HCT116 (cell line): ENCODE measurements around the gene C1orf174.

Experiments
- CEBPB ChIP-seq: IDR thresholded peaks from 2 replicates; pipeline ENCODE4 v1.6.1; 2012; ENCODE audit warnings: low read depth
- EZH2phosphoT487 ChIP-seq: fragments of 200-600 bp; IDR thresholded peaks from 2 replicates; pipeline ENCODE4 v1.6.1; 2018; ENCODE audit warnings: antibody characterized with exemption, borderline replicate concordance
- POLR2A ChIP-seq: IDR thresholded peaks from 2 replicates; pipeline ENCODE4 v1.7.0; 2011; ENCODE audit warnings: borderline replicate concordance; ENCODE audit not compliant: insufficient read depth, insufficient read length; ENCODE audit errors: extremely low read depth
- POLR2AphosphoS5 ChIP-seq: IDR thresholded peaks from 2 replicates; pipeline ENCODE4 v1.6.1; 2011; ENCODE audit warnings: mild to moderate bottlenecking, low read depth, low read length, moderate library complexity
- REST ChIP-seq: IDR thresholded peaks from 2 replicates; pipeline ENCODE4 v1.6.1; 2012; ENCODE audit warnings: low read depth
- TF ChIP-seq, protein P1 (sequence below), 3 experiments: fragments of 200-600 bp in 1 of 3; sonication (generic) in 1 of 3; IDR thresholded peaks in 2 of 3; conservative IDR thresholded peaks in 1 of 3; 2 replicates each; pipeline ENCODE4 v1.5.1; 2012 to 2017; ENCODE audit warnings: low read depth in 2 of 3, low read length in 2 of 3, antibody characterized with exemption in 1 of 3, borderline replicate concordance in 1 of 3, control low read depth in 1 of 3, mild to moderate bottlenecking in 1 of 3, mixed read lengths in 1 of 3, mixed run types in 1 of 3, moderate library complexity in 1 of 3; ENCODE audit not compliant: insufficient read depth in 1 of 3

DNA sequence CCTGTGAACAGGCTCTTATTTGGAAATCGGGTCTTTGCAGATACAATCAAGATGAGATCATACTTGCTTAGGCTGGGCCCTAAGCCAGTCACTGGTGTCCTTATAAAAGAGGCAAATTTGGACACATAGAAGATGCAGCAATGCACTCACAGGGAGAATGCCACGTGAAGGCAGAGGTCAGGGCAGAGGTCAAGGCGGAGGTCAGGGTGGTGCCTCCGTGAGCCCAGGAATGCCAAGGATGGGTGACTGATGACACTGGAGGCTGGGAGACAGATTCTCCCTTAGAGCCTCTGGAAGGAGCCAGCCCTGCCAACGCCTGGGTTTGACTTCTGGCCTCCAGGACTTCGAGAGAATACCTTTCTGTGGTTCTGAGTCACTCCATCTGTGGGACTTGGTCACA lies 22.8 kb upstream of the C1orf174 start:
- TF ChIP-seq, protein P1, sequence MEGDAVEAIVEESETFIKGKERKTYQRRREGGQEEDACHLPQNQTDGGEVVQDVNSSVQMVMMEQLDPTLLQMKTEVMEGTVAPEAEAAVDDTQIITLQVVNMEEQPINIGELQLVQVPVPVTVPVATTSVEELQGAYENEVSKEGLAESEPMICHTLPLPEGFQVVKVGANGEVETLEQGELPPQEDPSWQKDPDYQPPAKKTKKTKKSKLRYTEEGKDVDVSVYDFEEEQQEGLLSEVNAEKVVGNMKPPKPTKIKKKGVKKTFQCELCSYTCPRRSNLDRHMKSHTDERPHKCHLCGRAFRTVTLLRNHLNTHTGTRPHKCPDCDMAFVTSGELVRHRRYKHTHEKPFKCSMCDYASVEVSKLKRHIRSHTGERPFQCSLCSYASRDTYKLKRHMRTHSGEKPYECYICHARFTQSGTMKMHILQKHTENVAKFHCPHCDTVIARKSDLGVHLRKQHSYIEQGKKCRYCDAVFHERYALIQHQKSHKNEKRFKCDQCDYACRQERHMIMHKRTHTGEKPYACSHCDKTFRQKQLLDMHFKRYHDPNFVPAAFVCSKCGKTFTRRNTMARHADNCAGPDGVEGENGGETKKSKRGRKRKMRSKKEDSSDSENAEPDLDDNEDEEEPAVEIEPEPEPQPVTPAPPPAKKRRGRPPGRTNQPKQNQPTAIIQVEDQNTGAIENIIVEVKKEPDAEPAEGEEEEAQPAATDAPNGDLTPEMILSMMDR (IDR thresholded peaks at IDR 0.05 in 2 of 3, conservative IDR thresholded peaks at IDR 0.05 in 1 of 3; ENCODE audit: borderline replicate concordance in 1 of 3, insufficient read depth in 1 of 3, low read depth in 2 of 3, low read length in 2 of 3) = no peak
- TF ChIP-seq POLR2A (no peak), POLR2AphosphoS5 (no peak), CEBPB (no peak), EZH2phosphoT487 (no peak), REST (no peak)
